Placental pericyte (primary cell): ENCODE measurements around the gene SEMA5A. TPM values are rescaled to one million over a fixed set of nuclear protein-coding genes. Genes with fewer than 3 reads are reported as not detected.
A peak's percentile ranks its signal among the peaks of the same experiment; 100 is the strongest.

ENCODE experiments used
- small RNA-seq: library from RNA; depleted of rRNA; stranded (forward); fragments of <200 nt; gene quantifications from one replicate; pipeline ENCODE3, GENCODE V24; 2012; ENCODE audit warnings: low replicate concordance
- total RNA-seq: library from RNA; depleted of rRNA; stranded (reverse); fragments of >200 nt; gene quantifications from 2 replicates; pipeline ENCODE4 v1.2.3, GENCODE V29; 2012

SEMA5A gene
- total RNA-seq, result 31.1 and 116 TPM in 2 replicates

GRCh38 chr5:9545992-9546851, at the start of gene SEMA5A:
TSS of gene SEMA5A (minus strand) at chr5:9546075. CDS start at chr5:9379946, 166,129 bp downstream.

Small RNAs within 50 kb of the gene (small RNA-seq; reads per million reads assigned to genes)
- 0.91 reads per million, percentile 41 among the genes with 10 or more reads in this experiment for gene MIR4636
- gene SNORD123, result 169 reads per million, percentile 99 among the genes with 10 or more reads in this experiment

Other genes with a start within 250 kb of the SEMA5A start
- 0.29 TPM in 1 of 2 replicates, not detected in the other for gene TAS2R1, start 84.3 kb upstream of the SEMA5A start, total RNA-seq